ENCODE results near the gene ACTL7A. TPM values are rescaled to one million over a fixed set of nuclear protein-coding genes. Genes with fewer than 3 reads are reported as not detected.

The ACTL7A gene
- total and polyA plus RNA-seq, 9 of the 15 experiments (the other 6 are each of a cell fraction or from before 2014, with no cell fraction given), result not detected

- no peak for TF ChIP-seq SMC3 (conservative IDR thresholded peaks at IDR 0.05; ENCODE audit: insufficient read depth, low read depth, low read length)
- no peak for TF ChIP-seq TAF1 (IDR thresholded peaks at IDR 0.05; ENCODE audit: control insufficient read depth, extremely low read depth, insufficient read depth, low read length, severe bottlenecking)
- no peak for TF ChIP-seq POLR2B (IDR thresholded peaks at IDR 0.05; ENCODE audit: low read depth, partially characterized antibody)
- no peak for TF ChIP-seq ZNF324 (CRISPR knock-in tag; IDR thresholded peaks at IDR 0.05)
- TF ChIP-seq, protein P1, sequence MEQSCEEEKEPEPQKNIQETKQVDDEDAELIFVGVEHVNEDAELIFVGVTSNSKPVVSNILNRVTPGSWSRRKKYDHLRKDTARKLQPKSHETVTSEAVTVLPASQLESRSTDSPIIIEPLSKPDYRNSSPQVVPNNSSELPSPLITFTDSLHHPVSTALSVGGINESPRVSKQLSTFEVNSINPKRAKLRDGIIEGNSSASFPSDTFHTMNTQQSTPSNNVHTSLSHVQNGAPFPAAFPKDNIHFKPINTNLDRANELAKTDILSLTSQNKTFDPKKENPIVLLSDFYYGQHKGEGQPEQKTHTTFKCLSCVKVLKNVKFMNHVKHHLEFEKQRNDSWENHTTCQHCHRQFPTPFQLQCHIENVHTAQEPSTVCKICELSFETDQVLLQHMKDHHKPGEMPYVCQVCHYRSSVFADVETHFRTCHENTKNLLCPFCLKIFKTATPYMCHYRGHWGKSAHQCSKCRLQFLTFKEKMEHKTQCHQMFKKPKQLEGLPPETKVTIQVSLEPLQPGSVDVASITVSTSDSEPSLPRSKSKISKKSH (CRISPR knock-in tag; IDR thresholded peaks at IDR 0.05), result no peak
- TF ChIP-seq FOXP1 (CRISPR knock-in tag; IDR thresholded peaks at IDR 0.05), result no peak
- TF ChIP-seq ZNF512 (tag; IDR thresholded peaks at IDR 0.05), result no peak
- TF ChIP-seq PHF8 (IDR thresholded peaks at IDR 0.05; ENCODE audit: borderline replicate concordance, low read length), result no peak
Observed at GRCh38 chr9:108854641-108855528, 7.2 kb upstream of the ACTL7A start (continued).

Measured in K562 (cell line).